ENCODE measurements around the gene CLCNKB.

DNA sequence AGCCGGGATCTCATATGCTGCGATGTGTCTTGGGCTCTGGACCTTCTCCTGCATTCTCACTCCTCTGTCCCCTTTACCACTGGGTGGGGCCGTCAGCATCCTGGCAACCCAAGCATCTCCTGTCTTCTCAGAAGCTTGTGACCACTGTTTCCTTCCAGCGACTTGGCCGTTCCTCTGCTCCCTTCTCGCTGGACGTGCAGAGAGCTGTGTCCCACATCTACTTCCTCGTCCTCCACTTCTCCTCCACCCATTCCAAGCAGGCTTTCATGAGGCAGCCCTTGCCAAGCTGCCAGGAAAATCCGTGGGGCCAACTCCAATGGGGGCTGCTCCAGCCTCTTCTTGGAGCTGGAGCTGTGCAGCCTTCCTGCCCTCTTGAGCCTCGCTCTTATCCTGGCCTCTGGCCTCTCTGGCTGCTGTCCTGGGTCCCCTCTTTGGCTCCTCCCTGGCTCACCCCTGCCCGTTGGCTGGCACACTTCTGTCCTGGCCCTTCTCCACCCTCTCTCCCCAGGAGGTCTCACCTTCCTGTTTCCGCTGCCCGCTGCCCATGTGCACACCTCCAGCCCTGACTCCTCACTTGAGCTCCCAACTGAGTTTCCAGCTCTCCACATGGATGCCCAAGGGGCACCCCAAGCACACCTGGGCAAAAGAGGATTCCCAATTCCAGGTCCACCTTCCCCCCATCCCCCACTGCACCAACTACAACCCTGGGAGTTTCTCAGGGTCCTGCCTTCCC lies 21.1 kb downstream of the CLCNKB start:
- TF ChIP-seq POLR2AphosphoS5 (IDR thresholded peaks at IDR 0.05; ENCODE audit: low read depth, low read length) (no peak), TCF7L2 (IDR thresholded peaks at IDR 0.05; ENCODE audit: low read depth, low read length) (no peak)
- TF ChIP-seq, protein P1, sequence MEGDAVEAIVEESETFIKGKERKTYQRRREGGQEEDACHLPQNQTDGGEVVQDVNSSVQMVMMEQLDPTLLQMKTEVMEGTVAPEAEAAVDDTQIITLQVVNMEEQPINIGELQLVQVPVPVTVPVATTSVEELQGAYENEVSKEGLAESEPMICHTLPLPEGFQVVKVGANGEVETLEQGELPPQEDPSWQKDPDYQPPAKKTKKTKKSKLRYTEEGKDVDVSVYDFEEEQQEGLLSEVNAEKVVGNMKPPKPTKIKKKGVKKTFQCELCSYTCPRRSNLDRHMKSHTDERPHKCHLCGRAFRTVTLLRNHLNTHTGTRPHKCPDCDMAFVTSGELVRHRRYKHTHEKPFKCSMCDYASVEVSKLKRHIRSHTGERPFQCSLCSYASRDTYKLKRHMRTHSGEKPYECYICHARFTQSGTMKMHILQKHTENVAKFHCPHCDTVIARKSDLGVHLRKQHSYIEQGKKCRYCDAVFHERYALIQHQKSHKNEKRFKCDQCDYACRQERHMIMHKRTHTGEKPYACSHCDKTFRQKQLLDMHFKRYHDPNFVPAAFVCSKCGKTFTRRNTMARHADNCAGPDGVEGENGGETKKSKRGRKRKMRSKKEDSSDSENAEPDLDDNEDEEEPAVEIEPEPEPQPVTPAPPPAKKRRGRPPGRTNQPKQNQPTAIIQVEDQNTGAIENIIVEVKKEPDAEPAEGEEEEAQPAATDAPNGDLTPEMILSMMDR (IDR thresholded peaks at IDR 0.05), result no peak
